GM19239 (cell line): ENCODE results near the gene FBXL13.
A peak's percentile ranks its signal among the peaks of the same experiment; 100 is the strongest.

ENCODE experiments used
- DNase-seq: peaks from one replicate; pipeline ENCODE4 v3.0.0; 2011; ENCODE audit warnings: low spot score; ENCODE audit not compliant: insufficient read length
- FAIRE-seq: peaks from 2 replicates; lab custom pipeline; 2011; peaks lifted over from hg19 to GRCh38; lab: Jason Lieb, UNC

Gene FBXL13

GRCh38 chr7:102836977-102837376, 237.6 kb downstream of the FBXL13 start:
- DNase-seq: no peak
- no peak for FAIRE-seq

GRCh38 chr7:102836191-102836919, 238.2 kb downstream of the FBXL13 start:
- DNase-seq (no peak), FAIRE-seq (no peak)

GRCh38 chr7:102834999-102835398, 239.6 kb downstream of the FBXL13 start:
- DNase-seq: peak; percentile 3
- FAIRE-seq: no peak

DNA sequence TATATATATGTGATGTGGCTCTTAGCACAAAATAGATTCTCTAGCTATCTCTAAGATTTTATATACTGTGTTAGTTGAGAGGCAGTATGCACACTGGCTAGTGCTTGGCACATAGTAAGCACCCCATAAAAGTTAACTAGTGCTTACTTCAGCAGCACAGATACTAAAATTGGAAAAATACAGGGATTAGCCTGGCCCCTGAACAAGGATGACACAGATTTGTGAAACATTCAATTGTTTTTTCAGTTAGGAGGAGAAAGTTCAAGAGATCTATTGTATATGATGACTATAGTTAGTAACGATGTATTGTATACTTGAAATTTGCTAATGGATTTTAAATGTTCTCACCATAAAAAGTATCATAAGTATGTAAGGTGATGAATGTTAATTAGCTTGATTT, 240.1 kb downstream of the FBXL13 start:
- DNase-seq (no peak), FAIRE-seq (no peak)

DNA sequence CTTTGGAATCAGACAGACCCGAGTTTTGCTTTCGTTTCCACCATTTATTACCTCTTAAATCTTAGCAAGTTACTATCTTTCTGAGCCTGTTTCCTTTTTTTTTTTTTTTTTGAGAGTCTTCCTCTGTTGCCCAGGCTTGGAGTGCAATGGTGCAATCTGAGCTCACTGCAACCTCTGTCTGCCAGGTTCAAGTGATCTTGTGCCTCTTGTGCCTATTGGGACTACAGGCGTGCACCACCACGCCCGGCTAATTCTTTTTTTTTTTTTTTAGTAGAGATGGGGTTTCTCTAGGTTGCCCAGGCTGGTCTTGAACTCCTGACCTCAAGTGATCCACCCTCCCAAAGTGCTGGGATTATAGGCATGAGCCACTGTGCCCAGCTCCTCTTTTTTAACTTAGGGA, 241.3 kb downstream of the FBXL13 start:
- DNase-seq: no peak
- no peak for FAIRE-seq

GRCh38 chr7:102832674-102833073, 241.9 kb downstream of the FBXL13 start:
- no peak for FAIRE-seq
- DNase-seq: no peak

DNA sequence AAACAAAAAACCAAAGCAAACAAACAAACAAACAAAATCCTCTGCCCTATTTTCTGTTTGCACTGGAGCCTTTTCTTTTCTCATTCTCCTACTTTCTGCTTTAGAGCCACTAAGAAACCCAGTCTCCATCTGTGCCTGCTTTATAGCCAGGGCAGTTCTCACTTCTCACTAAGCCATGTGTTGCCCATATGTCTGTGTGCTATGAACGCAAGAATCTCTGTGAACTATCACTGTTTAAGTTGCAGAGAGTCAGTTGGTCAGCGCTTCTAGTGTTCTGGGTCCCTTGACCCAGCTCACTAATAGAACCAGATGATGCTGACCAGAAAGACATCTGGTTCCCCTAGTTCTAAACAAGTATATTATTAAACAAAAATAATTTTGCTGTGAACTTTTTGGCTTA, 244.4 kb downstream of the FBXL13 start:
- DNase-seq: no peak
- no peak for FAIRE-seq

DNA sequence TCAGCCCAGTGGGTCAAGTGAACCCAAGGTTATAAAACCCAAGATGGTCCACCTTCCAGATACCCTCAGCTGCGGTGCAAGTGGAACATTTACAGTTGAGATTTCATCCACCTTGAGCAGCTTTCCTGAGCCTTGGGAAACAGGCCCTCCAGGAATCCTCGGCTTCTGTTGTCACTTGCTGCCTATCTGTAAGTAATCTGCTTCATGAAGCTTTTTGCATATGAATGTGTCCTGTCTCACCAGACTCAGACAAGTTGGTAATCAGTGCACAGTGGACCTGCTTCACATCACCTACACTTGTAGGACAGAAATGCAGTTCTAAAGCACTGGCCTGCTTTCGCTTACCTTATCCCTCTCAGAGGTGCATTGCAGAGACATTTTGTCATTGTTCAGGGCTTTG, 245.5 kb downstream of the FBXL13 start:
- FAIRE-seq (no peak), DNase-seq (no peak)

DNA sequence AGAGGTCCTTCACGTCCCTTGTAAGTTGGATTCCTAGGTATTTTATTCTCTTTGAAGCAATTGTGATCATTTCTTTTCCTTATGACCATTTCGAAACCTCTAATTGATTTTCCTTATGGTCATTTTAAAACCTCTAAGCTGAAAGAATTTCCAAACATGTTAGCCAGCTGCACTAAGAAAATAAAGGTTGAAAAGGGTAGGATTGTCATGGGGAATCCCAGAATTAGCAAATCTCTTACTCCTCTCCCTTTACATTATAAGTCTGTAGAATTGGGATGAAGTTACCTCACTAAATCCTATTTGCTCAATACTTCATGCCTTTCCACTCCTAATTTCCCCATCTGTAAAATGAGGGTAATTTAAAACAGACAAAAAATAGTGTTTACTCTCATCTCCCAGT, 246.3 kb downstream of the FBXL13 start:
- DNase-seq: no peak
- no peak for FAIRE-seq

DNA sequence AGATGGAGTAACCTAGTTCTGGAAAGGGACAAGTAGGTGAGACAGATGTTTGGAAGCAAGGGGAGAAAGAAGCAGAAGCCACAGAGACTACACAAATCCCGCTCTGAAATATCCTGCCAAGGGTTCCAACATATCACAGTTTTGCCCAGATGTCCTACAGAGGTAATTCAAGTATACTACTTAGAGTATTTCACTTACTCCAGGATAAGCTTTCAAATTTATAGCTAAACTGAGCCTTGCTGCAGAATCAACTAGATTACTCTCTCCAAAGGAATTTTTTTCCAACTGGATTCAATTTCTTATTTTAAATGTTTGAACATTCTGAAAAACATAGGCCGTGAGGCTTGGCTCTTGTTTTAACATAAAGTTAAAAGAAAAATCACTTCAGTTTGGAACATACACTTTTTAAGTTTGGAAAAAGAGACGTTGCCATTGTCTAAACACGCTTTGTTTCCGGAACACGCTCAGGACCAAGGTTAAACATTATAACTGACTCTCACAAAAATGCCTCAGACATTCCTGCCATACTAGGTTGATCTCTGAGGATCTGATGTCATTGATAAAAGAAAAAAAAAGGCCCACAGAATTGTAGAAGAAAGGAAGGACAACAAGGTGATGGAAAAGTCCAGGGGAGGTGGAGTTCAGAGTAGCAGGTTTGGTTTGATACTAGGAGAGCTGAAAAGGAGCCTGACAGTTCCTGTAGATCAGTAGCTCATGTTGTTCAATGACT, 251.0 kb downstream of the FBXL13 start:
- FAIRE-seq (no peak), DNase-seq (no peak)

DNA sequence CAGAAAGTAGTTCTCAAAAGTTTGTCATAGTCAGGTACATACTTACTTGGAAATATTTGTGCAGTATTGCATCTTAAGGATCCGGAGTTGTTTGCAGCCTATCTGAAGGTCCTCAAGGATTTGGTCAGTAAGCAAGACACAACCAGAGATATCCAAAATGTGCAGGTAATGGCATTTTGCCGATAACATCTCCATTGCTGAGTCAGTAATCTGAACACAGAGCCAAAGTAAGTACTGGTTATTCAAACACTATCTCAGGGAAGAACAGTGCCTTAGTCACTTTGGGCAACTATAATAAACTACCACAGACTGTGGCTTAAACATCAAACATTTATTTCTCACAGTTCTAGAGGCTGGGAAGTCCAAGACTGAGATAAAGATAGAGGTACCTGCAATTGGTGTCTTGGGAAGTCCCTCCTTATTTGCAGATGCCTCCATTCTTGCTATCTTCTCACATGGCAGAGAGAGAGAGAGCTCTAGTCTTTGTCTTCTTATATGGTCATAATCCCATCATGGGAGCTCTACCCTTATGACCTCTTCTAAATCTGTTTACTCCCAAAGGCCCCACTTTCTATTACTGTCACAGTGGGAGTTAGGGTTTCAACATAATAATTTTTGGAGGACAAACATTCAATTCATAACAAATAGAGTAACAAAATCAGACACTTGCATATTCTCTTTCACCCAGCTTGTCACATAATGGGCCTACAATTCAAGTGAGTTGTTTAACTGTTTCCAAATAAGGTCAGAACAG, 252.4 kb downstream of the FBXL13 start:
- DNase-seq (no peak), FAIRE-seq (no peak)

GRCh38 chr7:102819151-102819550, 255.4 kb downstream of the FBXL13 start:
- DNase-seq: no peak
- FAIRE-seq: no peak

DNA sequence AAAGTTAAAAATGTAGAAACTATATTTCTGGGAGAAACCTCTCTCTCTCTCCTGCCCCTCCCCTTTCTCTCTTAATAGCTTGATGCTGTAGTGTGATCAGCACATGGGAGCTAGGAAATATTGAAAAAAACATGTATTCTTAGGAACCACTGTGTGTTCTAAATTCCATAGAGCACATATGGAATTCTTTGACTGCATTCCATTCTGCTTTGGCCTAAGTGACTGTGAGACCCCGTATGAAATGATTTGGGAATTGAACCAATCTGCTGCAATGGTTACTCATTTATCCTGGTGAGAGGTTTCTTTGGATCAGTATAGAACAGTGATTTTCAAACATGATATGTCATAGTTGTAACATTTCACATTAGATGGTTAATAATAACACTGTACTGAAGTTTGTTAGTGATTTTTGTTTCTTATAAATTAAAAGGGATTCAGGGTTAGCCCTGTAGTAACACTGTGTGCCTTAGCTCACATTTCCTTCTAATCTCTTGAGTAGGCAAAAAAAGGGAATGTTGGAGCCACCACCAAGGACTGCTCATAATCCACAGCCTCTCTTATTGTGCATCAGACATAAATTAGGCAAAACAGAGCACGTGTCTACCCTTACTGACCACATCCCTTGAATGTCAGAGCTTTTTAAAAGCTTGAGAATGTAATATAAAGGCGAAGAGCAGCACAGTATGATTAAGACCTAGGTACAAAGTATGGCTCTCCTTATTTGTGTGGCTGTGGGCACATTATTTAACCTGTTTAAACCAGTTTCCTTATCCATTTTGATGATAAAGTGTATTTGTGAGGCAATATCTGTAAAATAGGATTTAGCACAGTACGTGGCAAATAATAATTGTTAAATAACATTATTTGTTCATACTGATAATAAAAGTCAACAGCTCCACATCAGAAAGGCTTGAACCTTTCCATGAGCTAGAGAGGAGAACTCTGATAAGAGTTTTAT, 256.7 kb downstream of the FBXL13 start:
- no peak for DNase-seq
- FAIRE-seq: no peak

- FAIRE-seq (no peak), DNase-seq (no peak)
These were observed 260.5 kb downstream of the FBXL13 start for GRCh38 chr7:102814025-102814471.

GRCh38 chr7:102813191-102814024, 261.2 kb downstream of the FBXL13 start:
- DNase-seq (no peak), FAIRE-seq (no peak)

DNA sequence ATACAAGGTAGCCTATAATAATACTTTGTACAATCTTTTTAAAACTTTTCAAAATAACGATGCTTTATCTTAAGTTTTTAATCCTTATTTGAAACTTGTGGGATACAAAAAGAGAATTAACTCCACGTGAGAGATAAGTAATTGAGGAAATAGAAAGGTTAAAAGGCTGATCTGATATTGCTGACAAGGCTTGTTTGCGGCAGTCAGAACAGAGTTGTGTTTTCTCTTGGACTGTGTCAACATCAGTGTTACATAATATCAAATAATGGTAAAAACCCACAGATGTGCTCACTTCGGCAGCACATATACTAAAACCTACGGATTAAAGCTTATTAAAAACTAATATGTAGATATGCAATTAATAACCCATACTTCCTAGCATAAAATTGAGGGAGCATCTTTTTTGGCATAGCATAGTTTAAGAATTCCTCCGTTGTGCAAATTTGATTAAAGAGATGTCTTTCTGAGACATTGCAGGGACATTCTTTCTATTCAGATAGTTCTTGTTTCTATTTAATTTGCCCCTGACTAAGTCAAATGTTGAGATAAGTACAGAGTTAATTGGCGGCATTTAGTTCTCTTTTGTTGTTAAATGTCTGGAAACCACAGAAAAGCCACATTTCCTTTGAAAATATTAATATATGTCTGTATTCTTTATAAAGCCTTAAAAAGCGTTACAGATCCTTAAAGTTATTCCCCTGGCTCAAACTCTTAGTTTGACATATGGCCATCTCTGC, 262.5 kb downstream of the FBXL13 start:
- no peak for DNase-seq

GRCh38 chr7:102810916-102811315, 263.7 kb downstream of the FBXL13 start:
- DNase-seq (no peak), FAIRE-seq (peak; percentile 11)

More for the DNA sequence above, 262.5 kb downstream of the FBXL13 start:
- no peak for FAIRE-seq

GRCh38 chr7:102806613-102807012, 268.0 kb downstream of the FBXL13 start:
- DNase-seq (no peak), FAIRE-seq (no peak)
